ENCODE measurements around the gene ASTE1.
"Not testable (repeated sequence)": the region's sequence is repeated elsewhere in the genome, so short reads cannot be mapped to it uniquely, and the experiment has no call there.

Gene ASTE1

GRCh38 chr3:131026321-131027151, at the start of gene ASTE1, which contains the start of gene NEK11:
TSS of gene ASTE1 (minus strand) at chr3:131026825. CDS start at chr3:131025306, 1,519 bp downstream.
TSS of gene NEK11 (plus strand) at chr3:131026877. CDS start at chr3:131029709, 2,832 bp downstream.
- DNase-seq (ENCODE audit: low read depth) = peak; percentile 88

- DNase-seq (ENCODE audit: low read depth) = no peak
Observed at GRCh38 chr3:131075632-131076328, 49.2 kb upstream of the ASTE1 start.

- no peak for DNase-seq (ENCODE audit: low read depth)
Observed at GRCh38 chr3:131072845-131073244, 46.2 kb upstream of the ASTE1 start.

GRCh38 chr3:131072099-131072559, 45.5 kb upstream of the ASTE1 start:
- DNase-seq (ENCODE audit: low read depth) = no peak

- no peak for DNase-seq (ENCODE audit: low read depth)
Observed at GRCh38 chr3:131067983-131068382, 41.4 kb upstream of the ASTE1 start.

- DNase-seq (ENCODE audit: low read depth) = no peak
Observed at GRCh38 chr3:131053043-131053859, 26.6 kb upstream of the ASTE1 start.

- no peak for DNase-seq (ENCODE audit: low read depth)
Observed at GRCh38 chr3:131050001-131050400, 23.4 kb upstream of the ASTE1 start.

GRCh38 chr3:131048030-131048429, 21.4 kb upstream of the ASTE1 start:
- no peak for DNase-seq (ENCODE audit: low read depth)

GRCh38 chr3:131047582-131047981, 21.0 kb upstream of the ASTE1 start:
- no peak for DNase-seq (ENCODE audit: low read depth)

GRCh38 chr3:131042271-131042985, 15.8 kb upstream of the ASTE1 start:
- not testable (repeated sequence) for DNase-seq (ENCODE audit: low read depth)

GRCh38 chr3:131038326-131038725, 11.7 kb upstream of the ASTE1 start:
- no peak for DNase-seq (ENCODE audit: low read depth)

GRCh38 chr3:131036986-131037385, 10.4 kb upstream of the ASTE1 start:
- no peak for DNase-seq (ENCODE audit: low read depth)

- no peak for DNase-seq (ENCODE audit: low read depth)
Observed at GRCh38 chr3:131036200-131036816, 9.7 kb upstream of the ASTE1 start.

- no peak for DNase-seq (ENCODE audit: low read depth)
Observed at GRCh38 chr3:131033480-131034080, 7.0 kb upstream of the ASTE1 start.

GRCh38 chr3:131031660-131032059, 5.0 kb upstream of the ASTE1 start:
- no peak for DNase-seq (ENCODE audit: low read depth)

- DNase-seq (ENCODE audit: low read depth) = no peak
Observed at GRCh38 chr3:131028844-131029243, 2.2 kb upstream of the ASTE1 start.

GRCh38 chr3:131025539-131025938, 1.1 kb downstream of the ASTE1 start:
- DNase-seq (ENCODE audit: low read depth) = no peak

GRCh38 chr3:131020122-131020693, 6.4 kb downstream of the ASTE1 start:
- no peak for DNase-seq (ENCODE audit: low read depth)

GRCh38 chr3:131018970-131019369, 7.7 kb downstream of the ASTE1 start:
- DNase-seq (ENCODE audit: low read depth) = no peak

GRCh38 chr3:131009698-131010097, 16.9 kb downstream of the ASTE1 start:
- DNase-seq (ENCODE audit: low read depth) = no peak

Data from activated T-cell treated with anti-CD3 and anti-CD28 coated beads for 24 hours (primary cell).